Umbilical cord (tissue), 2 donors: ENCODE data around the gene RIN3. TPM values are rescaled to one million over a fixed set of nuclear protein-coding genes. Genes with fewer than 3 reads are reported as not detected.

Experiments
- DNase-seq: peaks from one replicate; pipeline ENCODE4 v3.0.0-alpha.2; 2015; ENCODE audit warnings: low spot score
- total RNA-seq: library from RNA; depleted of rRNA; stranded (reverse); fragments of >200 nt; gene quantifications from one replicate; pipeline ENCODE4 v1.2.3, GENCODE V29; 2014; ENCODE audit warnings: low replicate concordance; ENCODE audit not compliant: insufficient read depth

Gene RIN3
- total RNA-seq, 1 donor from 2014 or later = 15.2 TPM

DNA sequence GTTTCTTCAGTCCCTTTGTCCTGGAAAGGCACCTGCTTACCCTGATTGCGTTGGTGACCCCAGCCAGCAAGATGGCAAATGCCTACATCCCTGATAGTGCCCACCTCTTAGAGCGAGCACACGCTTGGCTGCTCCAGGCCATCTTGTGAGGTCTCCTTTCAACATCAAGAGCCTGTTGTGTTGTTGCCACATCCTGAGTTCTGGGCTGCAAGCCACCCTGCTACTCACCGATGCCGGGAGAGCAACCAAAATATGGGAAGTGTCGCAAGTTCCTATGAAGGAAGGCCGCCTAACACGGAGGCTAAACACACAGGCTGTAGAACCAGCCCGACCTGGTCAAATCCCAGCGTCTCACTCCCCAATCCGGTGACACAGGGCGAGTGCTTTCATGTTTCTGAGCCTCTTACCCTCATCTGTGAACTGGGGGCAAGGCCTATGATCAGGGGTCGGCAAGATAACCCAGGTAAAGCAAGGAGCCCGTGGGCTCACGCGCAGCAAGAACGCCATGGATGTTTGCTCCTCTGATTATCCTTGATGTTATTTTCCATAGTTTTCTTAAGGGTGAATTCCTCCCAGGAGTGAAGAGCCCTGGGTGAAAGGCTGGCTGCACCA lies 136.5 kb downstream of the RIN3 start:
- peak; percentile 26 for DNase-seq

- no peak for DNase-seq
These were observed 137.1 kb downstream of the RIN3 start for GRCh38 chr14:92650581-92651105.

DNA sequence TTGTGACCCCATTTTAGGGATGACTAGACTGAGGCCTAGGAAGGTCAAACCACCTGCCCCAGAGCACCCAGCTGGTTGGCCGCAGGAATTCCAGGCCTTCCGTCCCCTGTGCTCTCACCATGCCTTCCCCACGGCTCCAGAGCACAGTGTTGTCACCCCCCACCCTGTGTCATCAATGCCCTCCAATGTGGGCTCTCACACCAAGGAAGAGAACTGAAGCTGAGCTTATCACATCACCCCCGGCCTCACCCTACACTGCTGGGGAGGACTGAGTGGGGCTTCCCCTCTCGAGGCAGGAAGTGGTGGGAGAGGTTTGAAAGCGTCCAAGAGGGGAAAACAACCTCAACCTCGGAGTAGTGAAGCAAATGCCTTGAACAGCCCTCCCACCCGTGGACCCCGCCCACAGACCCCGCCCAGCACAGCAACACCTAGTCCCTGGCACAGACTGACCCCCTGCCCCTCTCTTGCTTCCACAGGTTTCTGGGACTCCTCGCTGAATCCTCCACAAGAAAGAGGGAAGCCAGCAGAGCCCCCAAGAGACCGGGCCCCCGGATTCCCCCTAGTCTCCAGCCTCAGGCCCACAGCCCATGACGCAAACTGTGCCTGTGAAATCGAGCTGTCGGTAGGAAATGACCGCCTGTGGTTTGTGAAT lies 137.7 kb downstream of the RIN3 start:
- no peak for DNase-seq

DNA sequence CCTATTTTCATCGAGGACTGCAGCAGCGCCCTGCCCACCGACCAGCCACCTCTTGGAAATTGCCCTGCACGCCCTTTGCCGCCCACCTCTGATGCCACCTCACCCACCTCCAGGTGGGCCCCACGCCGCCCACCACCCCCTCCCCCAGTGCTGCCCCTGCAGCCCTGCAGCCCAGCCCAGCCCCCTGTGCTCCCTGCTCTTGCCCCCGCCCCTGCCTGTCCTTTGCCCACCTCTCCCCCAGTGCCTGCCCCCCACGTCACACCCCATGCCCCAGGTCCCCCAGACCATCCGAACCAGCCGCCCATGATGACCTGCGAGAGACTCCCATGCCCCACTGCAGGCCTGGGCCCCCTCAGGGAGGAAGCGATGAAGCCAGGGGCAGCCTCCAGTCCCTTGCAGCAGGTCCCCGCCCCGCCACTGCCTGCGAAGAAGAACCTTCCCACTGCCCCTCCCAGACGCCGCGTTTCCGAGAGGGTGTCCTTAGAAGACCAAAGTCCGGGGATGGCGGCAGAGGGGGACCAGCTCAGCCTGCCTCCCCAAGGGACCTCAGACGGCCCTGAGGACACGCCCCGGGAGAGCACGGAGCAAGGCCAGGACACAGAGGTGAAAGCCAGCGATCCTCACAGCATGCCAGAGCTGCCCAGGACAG lies 138.3 kb downstream of the RIN3 start:
- no peak for DNase-seq

GRCh38 chr14:92652413-92653151 lies 139.0 kb downstream of the RIN3 start:
- DNase-seq = no peak

GRCh38 chr14:92653162-92653651 lies 139.6 kb downstream of the RIN3 start:
- DNase-seq = no peak

DNA sequence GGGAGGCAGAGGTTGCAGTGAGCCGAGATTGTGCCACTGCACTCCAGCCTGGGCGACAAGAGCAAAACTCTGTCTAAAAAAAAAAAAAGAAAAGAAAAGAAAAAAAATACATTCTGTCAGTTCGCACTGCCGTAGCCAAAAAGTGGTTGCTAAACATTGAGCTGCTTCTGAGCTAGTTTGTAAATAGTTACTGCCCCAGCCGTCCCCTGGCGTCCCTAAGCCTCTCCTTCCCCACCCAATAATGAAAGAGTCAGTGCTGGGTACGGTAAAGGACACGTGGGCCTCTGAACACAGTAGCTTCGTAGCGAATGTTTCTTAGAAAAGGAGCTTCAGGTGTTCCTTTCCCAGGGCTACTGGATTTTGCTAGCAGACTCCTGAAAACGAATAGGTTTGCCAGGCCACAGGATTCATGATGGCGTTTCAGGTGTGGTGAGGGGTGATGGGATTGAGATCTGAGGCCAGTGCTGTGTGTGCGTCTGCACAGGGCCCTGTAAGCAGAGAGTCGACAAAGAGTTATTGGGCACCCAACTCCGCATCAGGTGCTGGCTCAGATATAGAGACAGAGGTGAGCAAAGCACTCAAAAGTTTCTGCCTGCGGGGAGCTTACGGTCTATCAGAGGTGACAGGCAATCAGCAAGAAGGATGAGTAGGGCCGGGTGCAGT lies 140.8 kb downstream of the RIN3 start:
- DNase-seq = no peak

GRCh38 chr14:92655419-92656201 lies 142.0 kb downstream of the RIN3 start:
- peak; percentile 40 for DNase-seq

- no peak for DNase-seq
These were observed 142.9 kb downstream of the RIN3 start for GRCh38 chr14:92656306-92657081.

- DNase-seq = peak; percentile 67
These were observed 144.0 kb downstream of the RIN3 start for GRCh38 chr14:92657457-92658142.

DNA sequence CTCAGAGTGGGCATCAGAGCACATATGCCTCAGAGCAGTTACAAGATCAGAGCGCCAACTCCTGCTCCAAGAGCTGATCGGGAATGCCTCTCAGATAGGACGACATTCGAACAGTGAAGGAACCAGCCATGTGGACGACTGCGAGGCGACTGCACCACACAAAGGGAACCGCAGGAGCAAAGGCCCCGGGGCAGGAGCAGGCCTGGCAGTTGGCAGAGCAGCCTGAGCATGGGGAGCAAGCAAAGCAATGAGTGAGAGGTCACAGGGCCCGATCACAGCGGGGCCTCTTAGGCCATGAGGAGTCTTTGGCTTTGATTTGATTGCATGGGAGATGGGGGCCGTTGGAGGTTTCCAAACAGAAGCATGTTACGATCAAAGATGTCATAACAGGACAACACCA lies 144.6 kb downstream of the RIN3 start:
- no peak for DNase-seq

DNA sequence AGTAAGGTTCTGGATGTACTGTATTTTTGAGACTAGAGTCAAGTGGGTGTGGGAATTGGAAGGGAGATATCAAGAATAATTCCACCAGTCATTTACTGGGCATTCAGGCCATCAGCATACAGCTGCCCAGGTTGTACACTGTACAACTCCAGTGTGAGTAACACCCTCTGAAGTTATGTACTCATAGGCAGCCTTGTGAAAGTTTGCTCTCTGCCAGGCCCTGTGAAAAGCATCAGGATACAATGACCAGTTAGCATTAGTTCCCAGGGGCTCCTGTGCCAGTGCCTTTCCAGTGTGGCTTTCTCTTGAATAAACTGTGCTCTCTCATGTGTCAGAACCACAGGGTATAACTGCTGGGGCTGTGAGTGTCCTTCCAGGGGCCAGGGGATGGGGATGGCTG lies 145.1 kb downstream of the RIN3 start:
- DNase-seq = no peak

GRCh38 chr14:92659765-92660561 lies 146.4 kb downstream of the RIN3 start:
- DNase-seq = peak; percentile 49

DNA sequence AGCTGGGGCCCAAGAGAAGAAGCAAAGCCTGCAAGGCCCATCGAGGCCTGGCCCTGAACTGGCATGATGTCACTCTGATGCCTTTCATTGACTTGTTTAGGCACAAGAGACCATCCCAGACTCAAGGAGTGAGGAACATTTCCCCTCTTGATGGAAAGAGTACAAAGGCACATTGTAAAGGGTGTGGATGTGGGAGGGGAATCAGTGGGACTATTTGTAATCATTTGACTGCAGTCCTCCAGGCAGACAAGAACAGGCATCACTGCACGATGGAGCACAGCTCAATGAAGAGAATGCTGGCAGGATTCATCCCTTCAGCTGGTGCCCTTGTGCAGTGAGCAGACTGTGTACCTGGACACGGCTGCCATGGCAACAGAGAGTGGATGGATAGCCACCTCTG lies 147.0 kb downstream of the RIN3 start:
- no peak for DNase-seq

- no peak for DNase-seq
These were observed 149.5 kb downstream of the RIN3 start for GRCh38 chr14:92663049-92663448.

- no peak for DNase-seq
These were observed 152.1 kb downstream of the RIN3 start for GRCh38 chr14:92665661-92666110.

GRCh38 chr14:92666251-92666650 lies 152.7 kb downstream of the RIN3 start:
- no peak for DNase-seq

DNA sequence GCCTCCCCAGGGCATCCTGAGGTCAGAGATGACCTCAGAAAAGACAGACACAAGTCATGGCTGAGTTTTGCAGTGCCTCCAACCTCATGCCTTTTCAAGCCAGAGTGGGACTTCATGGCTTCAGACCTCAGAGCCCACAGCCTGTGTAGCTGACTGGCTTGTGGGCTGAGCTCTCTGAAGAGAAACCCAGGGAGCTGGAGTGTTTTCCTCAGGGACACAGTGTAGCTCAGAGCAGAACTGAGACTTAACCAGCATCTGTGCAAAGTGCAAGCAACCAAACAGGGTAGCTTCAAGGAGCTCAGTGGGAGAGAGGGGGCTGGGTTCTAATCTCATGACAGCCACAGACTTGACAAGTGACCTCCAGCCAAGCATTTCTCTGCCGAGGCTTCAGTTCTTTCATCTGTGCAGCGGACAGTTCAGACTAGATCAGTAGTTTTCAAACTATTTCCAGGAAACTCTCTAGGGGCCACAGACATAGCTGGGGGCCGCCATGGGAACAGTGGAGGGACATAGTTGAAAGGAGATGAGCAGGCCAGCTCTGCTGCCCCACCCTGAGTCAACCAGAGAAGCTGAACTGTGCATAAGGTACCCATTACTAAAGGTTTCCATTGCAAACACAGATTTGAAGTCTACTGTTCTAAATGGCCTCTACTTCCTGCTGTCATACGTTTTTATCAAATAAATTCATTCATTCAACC lies 154.8 kb downstream of the RIN3 start:
- no peak for DNase-seq
